ENCODE measurements around the gene SPP1. TPM values are rescaled to one million over a fixed set of nuclear protein-coding genes. Genes with fewer than 3 reads are reported as not detected.

SPP1 gene
- total RNA-seq, result 10 to 100 TPM; 30.4 to 47.8 (median 41.9) TPM
- 10 to 100 TPM in 2 of 3 donors, 1 to 10 TPM in 1; 3.0 to 29.4 (median 16.6) TPM for polyA plus RNA-seq

GRCh38 chr4:87975466-87975865 lies at the start of gene SPP1:
SPP1 (plus strand) TSS chr4:87975714; CDS start chr4:87976896, 1,182 bp downstream.
- Histone ChIP-seq H3K4me1 (peaks cover 0 to 5% (median 2%) of the 10 kb centered on the region in 4 donors), H3K27me3 (no peaks in the 10 kb centered on the region), H3K4me3 (peak within 1 kb of the TSS in 1 of 4 donors; percentile 6), H3K27ac (no peak within 1 kb of the TSS), H3K9me3 (no peaks in the 10 kb centered on the region), H3K36me3 (no peaks in the 10 kb centered on the region)
- TF ChIP-seq EP300 (IDR thresholded peaks at IDR 0.05) (no peak), POLR2AphosphoS5 (IDR thresholded peaks at IDR 0.05) (peak in 1 of 4 donors; percentile 25)
- intact Hi-C loops (cut with DNase I), result loop anchor here (10.0 kb wide), 1 partner anchor 239 kb away; no protein-coding TSS in a partner anchor
- no peak for DNase-seq
- WGBS, 2 donors, result 12 to 18% methylated on average over 8 of the region's 8 CpGs

- intact Hi-C loops (cut with DNase I), result loop anchor here (1.0 kb wide), 1 partner anchor 12 kb away; no protein-coding TSS in a partner anchor
- DNase-seq, result no peak
- WGBS, 2 donors, result 83 to 88% methylated on average over 4 of the region's 4 CpGs
- H3K36me3 ChIP-seq, result no peaks in the 10 kb centered on the region
- TF ChIP-seq CTCF (IDR thresholded peaks at IDR 0.05) (no peak), POLR2AphosphoS5 (IDR thresholded peaks at IDR 0.05) (no peak), POLR2A (IDR thresholded peaks at IDR 0.05) (no peak), EP300 (IDR thresholded peaks at IDR 0.05) (no peak)
- H3K4me3 ChIP-seq, result no peak overlapping the region
- H3K9me3 ChIP-seq, result peaks cover 0 to 2% (median 0%) of the 10 kb centered on the region in 4 donors
- H3K27ac ChIP-seq, result no peak overlapping the region
- H3K27me3 ChIP-seq, result no peaks in the 10 kb centered on the region
- no peaks in the 10 kb centered on the region for H3K4me1 ChIP-seq
These were observed 48.9 kb upstream of the SPP1 start for GRCh38 chr4:87926554-87927098.

- Histone ChIP-seq H3K27me3 (no peaks in the 10 kb centered on the region), H3K9me3 (peaks cover 0 to 8% (median 1%) of the 10 kb centered on the region in 4 donors), H3K36me3 (no peaks in the 10 kb centered on the region), H3K27ac (no peak overlapping the region), H3K4me1 (no peaks in the 10 kb centered on the region), H3K4me3 (no peak overlapping the region)
- whole genome bisulfite sequencing, 2 donors, result 94% methylated on average over 1 of the region's 1 CpG
- TF ChIP-seq POLR2A (IDR thresholded peaks at IDR 0.05) (no peak), EP300 (IDR thresholded peaks at IDR 0.05) (no peak), POLR2AphosphoS5 (IDR thresholded peaks at IDR 0.05) (no peak), CTCF (IDR thresholded peaks at IDR 0.05) (no peak)
- intact Hi-C loops (cut with DNase I), result no loop called here
- no peak for DNase-seq
These were observed 44.9 kb upstream of the SPP1 start for GRCh38 chr4:87930629-87931028.

- Histone ChIP-seq H3K27me3 (no peaks in the 10 kb centered on the region), H3K4me3 (no peak overlapping the region), H3K4me1 (no peaks in the 10 kb centered on the region), H3K27ac (no peak overlapping the region), H3K36me3 (no peaks in the 10 kb centered on the region), H3K9me3 (peaks cover 0 to 8% (median 1%) of the 10 kb centered on the region in 4 donors)
- TF ChIP-seq POLR2AphosphoS5 (IDR thresholded peaks at IDR 0.05) (no peak), POLR2A (IDR thresholded peaks at IDR 0.05) (no peak), CTCF (IDR thresholded peaks at IDR 0.05) (no peak), EP300 (IDR thresholded peaks at IDR 0.05) (no peak)
- DNase-seq, result no peak
- intact Hi-C loops (cut with DNase I), result no loop called here
- WGBS, 2 donors, result 75 to 90% methylated on average over 1 of the region's 1 CpG
These were observed 43.6 kb upstream of the SPP1 start for GRCh38 chr4:87931932-87932331.

- 67 to 82% methylated on average over 5 of the region's 5 CpGs for WGBS, 2 donors
- TF ChIP-seq POLR2AphosphoS5 (IDR thresholded peaks at IDR 0.05) (no peak), POLR2A (IDR thresholded peaks at IDR 0.05) (no peak), EP300 (IDR thresholded peaks at IDR 0.05) (no peak), CTCF (IDR thresholded peaks at IDR 0.05) (no peak)
These were observed 42.8 kb upstream of the SPP1 start for GRCh38 chr4:87932718-87933141.

More at GRCh38 chr4:87932718-87933141, 42.8 kb upstream of the SPP1 start:
- H3K36me3 ChIP-seq, result no peaks in the 10 kb centered on the region
- intact Hi-C loops (cut with DNase I), result no loop called here
- H3K9me3 ChIP-seq, result peaks cover 0 to 8% (median 1%) of the 10 kb centered on the region in 4 donors
- no peak overlapping the region for H3K4me3 ChIP-seq
- no peaks in the 10 kb centered on the region for H3K27me3 ChIP-seq
- DNase-seq, result no peak
- H3K4me1 ChIP-seq, result no peaks in the 10 kb centered on the region
- no peak overlapping the region for H3K27ac ChIP-seq

Data from sigmoid colon (tissue), 7 donors.